Stimulated activated memory B cell treated with anti-CD40 and anti-IgM and Interleukin-4, amounts not matched to agents 10 μg/mL and 1 μg/mL and 100 μg/mL, for 72 hours (primary cell): ENCODE data around the gene DNAJC10.

Experiments used
- ATAC-seq: fragments of 150-1000 bp; cut with Tn5 transposase; 2 replicates; pipeline ENCODE4 v1.10.0; 2021
- H3K27ac Mint-ChIP-seq: one replicate; pipeline ENCODE4 v1.8.0; 2022; ENCODE audit warnings: mild to moderate bottlenecking, mixed read lengths
- H3K27me3 Mint-ChIP-seq: one replicate; pipeline ENCODE4 v1.8.0; 2022; ENCODE audit warnings: mixed read lengths
- H3K36me3 Mint-ChIP-seq: one replicate; pipeline ENCODE4 v1.8.0; 2022; ENCODE audit warnings: mixed read lengths
- H3K4me1 Mint-ChIP-seq: one replicate; pipeline ENCODE4 v1.8.0; 2022; ENCODE audit warnings: mixed read lengths
- H3K4me3 Mint-ChIP-seq: one replicate; pipeline ENCODE4 v1.8.0; 2022; ENCODE audit warnings: mild to moderate bottlenecking, moderate library complexity, mixed read lengths
- H3K9me3 Mint-ChIP-seq: one replicate; pipeline ENCODE4 v1.8.0; 2022; ENCODE audit warnings: mixed read lengths

The DNAJC10 gene

DNA sequence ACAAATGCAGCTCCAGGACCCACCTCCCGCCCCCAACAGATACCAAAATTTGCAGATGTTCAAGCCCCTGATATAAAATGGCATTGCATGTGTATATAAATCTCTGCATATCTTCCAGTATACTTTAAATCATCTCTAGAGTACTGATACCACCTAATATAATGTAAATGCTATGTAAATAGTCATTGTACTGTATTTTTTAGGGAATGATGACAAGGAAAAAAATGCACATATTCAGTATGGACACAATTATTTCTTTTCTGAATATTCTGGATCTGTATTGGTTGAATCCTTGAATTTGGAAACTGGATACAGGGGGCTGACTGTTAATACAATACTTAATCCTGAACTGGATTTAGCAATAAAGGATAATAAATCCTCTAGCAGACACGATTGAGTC, 82.7 kb downstream of the DNAJC10 start:
- Mint-ChIP-seq H3K27me3 (peaks cover 39% of the 10 kb centered on the region), H3K4me3 (no peak overlapping the region), H3K9me3 (no peaks in the 10 kb centered on the region), H3K36me3 (no peaks in the 10 kb centered on the region), H3K4me1 (no peaks in the 10 kb centered on the region), H3K27ac (no peak overlapping the region)
- ATAC-seq = no peak

GRCh38 chr2:182804128-182804527, 88.1 kb downstream of the DNAJC10 start:
- peaks cover 21% of the 10 kb centered on the region for H3K27me3 Mint-ChIP-seq
- no peak overlapping the region for H3K27ac Mint-ChIP-seq
- no peak overlapping the region for H3K4me3 Mint-ChIP-seq
- no peaks in the 10 kb centered on the region for H3K36me3 Mint-ChIP-seq
- no peaks in the 10 kb centered on the region for H3K9me3 Mint-ChIP-seq
- H3K4me1 Mint-ChIP-seq = no peaks in the 10 kb centered on the region
- ATAC-seq = no peak

DNA sequence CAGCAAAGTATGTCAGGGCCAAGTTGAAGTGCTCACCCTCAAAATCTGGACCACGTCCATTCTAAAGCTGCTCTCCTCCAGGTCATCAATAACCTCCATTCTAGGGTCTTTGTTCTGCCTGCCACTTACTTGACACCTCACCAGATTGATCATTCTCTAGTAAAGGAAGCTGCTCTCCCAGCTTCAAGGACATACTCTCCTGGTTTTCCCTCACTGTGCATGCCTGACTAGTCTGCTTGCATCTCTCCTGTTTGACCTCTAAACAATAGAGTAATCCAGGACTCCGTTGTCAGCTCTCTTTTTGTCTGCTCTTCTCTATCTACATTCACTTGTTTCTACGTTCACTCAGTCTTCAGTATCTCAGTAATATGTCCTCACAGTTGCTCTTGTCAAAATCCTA, 91.3 kb downstream of the DNAJC10 start:
- ATAC-seq = no peak
- Mint-ChIP-seq H3K4me1 (no peaks in the 10 kb centered on the region), H3K4me3 (no peak overlapping the region), H3K27me3 (peaks cover 16% of the 10 kb centered on the region), H3K36me3 (no peaks in the 10 kb centered on the region), H3K9me3 (no peaks in the 10 kb centered on the region), H3K27ac (no peak overlapping the region)

GRCh38 chr2:182810087-182810486, 94.0 kb downstream of the DNAJC10 start:
- Mint-ChIP-seq H3K4me3 (no peak overlapping the region), H3K27ac (no peak overlapping the region), H3K9me3 (no peaks in the 10 kb centered on the region), H3K36me3 (no peaks in the 10 kb centered on the region), H3K27me3 (peaks cover 16% of the 10 kb centered on the region), H3K4me1 (no peaks in the 10 kb centered on the region)
- ATAC-seq = no peak

DNA sequence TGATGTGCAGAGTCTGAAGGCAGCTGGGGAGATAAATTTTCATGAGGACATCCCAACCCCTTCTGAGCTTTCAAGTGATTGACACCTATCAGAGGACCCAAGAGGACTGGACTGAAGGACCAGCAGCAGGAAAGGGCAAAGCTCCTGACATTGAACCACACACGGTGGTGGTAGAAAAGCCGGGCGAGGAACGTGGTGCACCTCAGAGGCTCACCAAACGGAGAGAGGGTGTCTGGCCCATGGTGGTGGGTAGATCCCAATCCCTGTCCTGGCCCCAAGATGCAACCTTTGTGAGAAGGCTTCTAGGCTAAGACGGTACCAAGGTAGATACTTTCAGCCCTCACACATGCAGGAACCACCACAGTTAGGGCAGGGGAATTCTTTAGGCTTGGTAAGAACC, 98.3 kb downstream of the DNAJC10 start:
- H3K9me3 Mint-ChIP-seq = no peaks in the 10 kb centered on the region
- H3K36me3 Mint-ChIP-seq = no peaks in the 10 kb centered on the region
- no peaks in the 10 kb centered on the region for H3K4me1 Mint-ChIP-seq
- peaks cover 16% of the 10 kb centered on the region for H3K27me3 Mint-ChIP-seq
- ATAC-seq = peak; percentile 17
- no peak overlapping the region for H3K4me3 Mint-ChIP-seq
- no peak overlapping the region for H3K27ac Mint-ChIP-seq

DNA sequence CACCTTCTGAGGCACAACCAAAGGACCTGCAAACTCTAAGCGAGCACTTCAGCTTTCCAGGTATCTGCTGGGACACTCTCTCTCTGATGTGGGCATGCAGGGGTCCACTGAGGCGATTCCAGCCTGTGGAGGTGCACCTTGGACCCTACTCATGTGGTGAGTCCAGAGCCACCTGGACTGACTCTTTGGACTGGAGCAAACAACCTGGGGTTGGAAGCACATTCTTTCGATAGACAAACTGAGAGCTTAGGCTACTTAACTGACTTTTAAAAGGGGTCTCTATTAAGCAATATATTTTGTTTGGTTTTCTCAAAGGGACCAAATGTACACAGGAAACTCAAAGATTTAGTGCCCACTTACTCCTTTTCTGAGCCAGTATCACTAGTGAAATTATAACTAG, 98.7 kb downstream of the DNAJC10 start:
- no peak overlapping the region for H3K27ac Mint-ChIP-seq
- no peaks in the 10 kb centered on the region for H3K36me3 Mint-ChIP-seq
- peaks cover 16% of the 10 kb centered on the region for H3K27me3 Mint-ChIP-seq
- ATAC-seq = no peak
- no peaks in the 10 kb centered on the region for H3K9me3 Mint-ChIP-seq
- no peaks in the 10 kb centered on the region for H3K4me1 Mint-ChIP-seq
- H3K4me3 Mint-ChIP-seq = no peak overlapping the region

DNA sequence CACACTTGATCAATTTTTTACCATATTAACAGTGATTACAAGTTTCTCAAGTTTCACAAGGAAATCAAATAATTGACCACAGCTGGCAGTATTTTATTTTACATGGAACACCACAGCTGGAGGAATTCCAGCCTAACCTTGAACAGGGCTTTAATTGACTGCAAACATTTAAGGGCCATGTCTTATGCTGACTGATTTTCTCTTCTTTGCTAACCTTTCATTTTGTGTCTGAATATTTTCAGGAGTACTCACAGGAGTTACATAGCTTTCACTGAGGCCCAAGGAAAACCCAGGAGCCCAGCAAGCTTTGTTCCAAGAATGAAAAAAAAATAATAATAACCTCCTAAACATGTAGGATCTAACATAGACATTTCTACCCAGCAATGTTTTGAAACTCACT, 100.8 kb downstream of the DNAJC10 start:
- Mint-ChIP-seq H3K27ac (no peak overlapping the region), H3K36me3 (no peaks in the 10 kb centered on the region), H3K4me3 (no peak overlapping the region), H3K27me3 (peaks cover 17% of the 10 kb centered on the region), H3K4me1 (no peaks in the 10 kb centered on the region), H3K9me3 (no peaks in the 10 kb centered on the region)
- ATAC-seq = no peak

DNA sequence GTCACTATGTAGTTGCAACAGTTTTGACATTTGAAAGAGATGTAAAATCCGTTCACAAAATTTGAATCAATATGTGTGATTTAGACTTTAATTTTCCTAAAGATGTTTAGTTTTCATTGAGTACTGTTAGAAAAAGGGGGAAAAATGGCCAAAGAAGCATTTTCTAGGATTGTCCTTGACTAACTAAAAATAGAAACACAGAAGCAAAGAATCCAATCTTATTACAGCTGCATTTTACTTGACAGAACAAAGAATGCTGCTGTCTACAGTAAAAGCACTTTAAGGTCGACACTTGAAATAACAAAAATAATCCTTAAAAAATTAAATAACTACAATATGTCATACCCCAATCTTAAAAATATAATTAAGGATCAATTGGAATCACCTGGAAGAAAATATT, 101.5 kb downstream of the DNAJC10 start:
- Mint-ChIP-seq H3K27ac (no peak overlapping the region), H3K4me1 (no peaks in the 10 kb centered on the region), H3K27me3 (peaks cover 11% of the 10 kb centered on the region), H3K4me3 (no peak overlapping the region), H3K36me3 (no peaks in the 10 kb centered on the region), H3K9me3 (no peaks in the 10 kb centered on the region)
- ATAC-seq = no peak

DNA sequence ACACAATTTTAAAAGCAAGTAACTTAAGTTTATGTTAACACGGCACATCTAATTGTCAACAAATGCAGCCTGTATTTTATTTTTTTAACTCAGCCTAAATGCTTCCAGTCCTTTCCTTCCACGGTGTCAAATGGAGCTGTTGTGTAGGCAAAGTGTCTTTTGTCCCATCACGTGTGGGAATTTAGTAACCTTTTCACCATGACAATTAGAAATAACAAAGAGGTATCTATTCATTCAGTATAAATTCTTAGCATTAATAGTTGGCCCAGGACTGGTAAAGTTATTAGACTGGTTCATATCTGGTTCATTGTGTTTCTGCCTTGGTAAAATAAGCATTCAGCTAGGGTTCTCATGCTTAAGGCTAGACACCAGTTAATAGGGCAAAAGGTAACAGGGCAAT, 102.4 kb downstream of the DNAJC10 start:
- H3K27ac Mint-ChIP-seq = no peak overlapping the region
- H3K4me3 Mint-ChIP-seq = no peak overlapping the region
- no peak for ATAC-seq
- H3K9me3 Mint-ChIP-seq = no peaks in the 10 kb centered on the region
- H3K4me1 Mint-ChIP-seq = no peaks in the 10 kb centered on the region
- H3K27me3 Mint-ChIP-seq = peaks cover 19% of the 10 kb centered on the region
- no peaks in the 10 kb centered on the region for H3K36me3 Mint-ChIP-seq

DNA sequence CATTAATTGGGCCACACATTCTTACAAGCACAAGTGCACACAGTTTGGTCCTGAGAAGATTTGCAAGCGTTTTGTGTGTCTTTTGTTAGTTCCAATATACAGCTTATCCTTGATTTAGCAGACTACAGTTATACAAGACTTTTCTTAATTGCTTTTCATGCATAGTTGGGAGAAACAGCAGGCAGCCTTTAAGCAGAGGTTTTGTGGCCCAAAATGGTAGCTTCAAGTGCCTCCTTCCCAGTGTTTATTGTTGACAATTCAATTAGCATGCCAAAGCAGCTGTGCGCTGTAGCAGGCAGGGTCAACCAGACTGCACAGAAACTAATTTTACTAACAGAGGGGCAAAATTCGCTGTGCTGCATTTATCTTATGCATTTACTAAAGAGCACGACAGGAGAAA, 102.9 kb downstream of the DNAJC10 start:
- no peaks in the 10 kb centered on the region for H3K9me3 Mint-ChIP-seq
- no peaks in the 10 kb centered on the region for H3K36me3 Mint-ChIP-seq
- no peak overlapping the region for H3K27ac Mint-ChIP-seq
- no peak overlapping the region for H3K4me3 Mint-ChIP-seq
- peaks cover 23% of the 10 kb centered on the region for H3K27me3 Mint-ChIP-seq
- H3K4me1 Mint-ChIP-seq = no peaks in the 10 kb centered on the region
- ATAC-seq = no peak

DNA sequence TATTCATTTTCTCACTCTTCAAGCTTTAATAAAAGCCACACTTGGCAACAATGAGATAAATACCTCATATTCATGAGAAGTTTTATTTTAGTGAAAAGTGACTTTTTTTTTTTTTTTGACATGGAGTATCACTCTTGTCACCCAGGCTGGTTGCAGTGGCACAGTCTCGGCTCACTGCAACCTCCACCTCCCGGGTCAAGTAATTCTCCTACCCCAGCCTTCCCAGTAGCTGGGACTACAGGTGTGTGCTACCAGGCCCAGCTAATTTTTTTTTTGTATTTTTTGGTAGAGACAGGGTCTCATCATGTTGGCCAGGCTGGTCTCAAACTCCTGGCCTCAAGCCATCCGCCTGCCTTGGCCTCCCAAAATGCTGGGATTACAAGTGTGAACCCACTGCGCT, 103.4 kb downstream of the DNAJC10 start:
- no peak for ATAC-seq
- Mint-ChIP-seq H3K9me3 (no peaks in the 10 kb centered on the region), H3K4me1 (no peaks in the 10 kb centered on the region), H3K27me3 (peaks cover 28% of the 10 kb centered on the region), H3K36me3 (no peaks in the 10 kb centered on the region), H3K27ac (no peak overlapping the region), H3K4me3 (no peak overlapping the region)

DNA sequence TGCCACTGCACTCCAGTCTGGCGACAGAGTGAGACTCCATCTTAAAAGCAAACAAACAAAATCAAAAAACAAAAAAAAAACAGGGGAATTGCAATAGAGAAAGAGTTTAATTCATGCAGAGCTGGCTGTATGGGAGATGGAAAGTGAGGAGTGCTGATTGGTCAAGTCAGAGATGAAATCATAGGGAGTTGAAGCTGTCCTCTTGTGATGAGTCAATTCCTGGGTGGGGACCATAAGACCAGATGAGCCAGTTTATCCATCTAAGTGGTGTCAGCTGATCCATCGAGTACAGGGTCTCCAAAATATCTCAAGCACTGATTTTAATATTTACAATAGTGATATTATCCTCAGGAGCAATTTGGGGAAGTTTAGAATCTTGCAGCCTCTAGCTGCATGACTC, 105.1 kb downstream of the DNAJC10 start:
- Mint-ChIP-seq H3K4me1 (no peaks in the 10 kb centered on the region), H3K27ac (no peak overlapping the region), H3K27me3 (peaks cover 31% of the 10 kb centered on the region), H3K9me3 (no peaks in the 10 kb centered on the region), H3K4me3 (no peak overlapping the region), H3K36me3 (no peaks in the 10 kb centered on the region)
- ATAC-seq = no peak

- H3K36me3 Mint-ChIP-seq = no peaks in the 10 kb centered on the region
- no peaks in the 10 kb centered on the region for H3K4me1 Mint-ChIP-seq
- no peak overlapping the region for H3K27ac Mint-ChIP-seq
- H3K9me3 Mint-ChIP-seq = no peaks in the 10 kb centered on the region
- peaks cover 31% of the 10 kb centered on the region for H3K27me3 Mint-ChIP-seq
- no peak for ATAC-seq
- no peak overlapping the region for H3K4me3 Mint-ChIP-seq
Measured at GRCh38 chr2:182822733-182823132, 106.7 kb downstream of the DNAJC10 start.

DNA sequence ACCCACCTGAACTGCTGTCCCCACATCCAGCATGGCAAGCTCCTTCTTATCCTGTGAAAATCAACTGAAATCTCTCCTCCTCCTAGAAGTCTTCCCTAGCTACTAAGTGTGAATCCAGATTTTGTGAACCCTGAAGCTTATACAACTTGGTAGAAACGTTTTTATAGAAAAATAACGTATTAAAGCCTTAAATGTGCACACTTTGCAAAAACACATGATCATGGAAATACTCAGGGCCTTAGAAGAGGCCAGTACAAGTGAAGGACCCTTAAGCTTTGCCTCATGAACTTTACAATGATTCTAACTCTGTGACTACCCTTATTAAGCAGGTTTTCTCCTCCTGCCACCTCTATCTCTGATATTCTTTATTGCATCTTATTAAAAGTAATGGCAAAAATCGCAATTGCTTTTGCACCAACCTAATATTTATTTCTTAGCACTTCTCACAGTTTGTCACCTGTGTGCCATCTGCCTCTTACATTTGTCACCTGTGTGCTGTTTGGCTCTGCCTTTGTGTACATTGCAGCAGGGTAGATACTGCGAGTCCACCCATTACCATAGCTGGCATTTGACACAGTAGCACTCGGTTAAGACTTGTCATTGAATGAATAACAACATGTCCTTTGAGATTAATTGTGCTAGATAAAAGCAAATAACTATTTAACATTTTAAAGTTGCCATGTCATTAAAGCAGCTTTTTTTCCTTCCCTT, 108.2 kb downstream of the DNAJC10 start:
- Mint-ChIP-seq H3K27me3 (peaks cover 31% of the 10 kb centered on the region), H3K36me3 (no peaks in the 10 kb centered on the region), H3K4me3 (no peak overlapping the region), H3K27ac (no peak overlapping the region), H3K4me1 (no peaks in the 10 kb centered on the region), H3K9me3 (no peaks in the 10 kb centered on the region)
- no peak for ATAC-seq

- ATAC-seq = no peak
- Mint-ChIP-seq H3K36me3 (no peaks in the 10 kb centered on the region), H3K27ac (no peak overlapping the region), H3K9me3 (no peaks in the 10 kb centered on the region), H3K27me3 (peaks cover 31% of the 10 kb centered on the region), H3K4me1 (no peaks in the 10 kb centered on the region), H3K4me3 (no peak overlapping the region)
Measured at GRCh38 chr2:182824767-182825158, 108.7 kb downstream of the DNAJC10 start.

GRCh38 chr2:182826064-182826463, 110.0 kb downstream of the DNAJC10 start:
- Mint-ChIP-seq H3K4me3 (no peak overlapping the region), H3K27ac (no peak overlapping the region), H3K27me3 (peaks cover 26% of the 10 kb centered on the region), H3K36me3 (no peaks in the 10 kb centered on the region), H3K4me1 (no peaks in the 10 kb centered on the region), H3K9me3 (no peaks in the 10 kb centered on the region)
- ATAC-seq = no peak

GRCh38 chr2:182826496-182826895, 110.4 kb downstream of the DNAJC10 start:
- no peak for ATAC-seq
- H3K4me3 Mint-ChIP-seq = no peak overlapping the region
- H3K36me3 Mint-ChIP-seq = no peaks in the 10 kb centered on the region
- H3K9me3 Mint-ChIP-seq = no peaks in the 10 kb centered on the region
- H3K27me3 Mint-ChIP-seq = peaks cover 22% of the 10 kb centered on the region
- H3K4me1 Mint-ChIP-seq = no peaks in the 10 kb centered on the region
- no peak overlapping the region for H3K27ac Mint-ChIP-seq
